Activated T-cell treated with anti-CD3 and anti-CD28 coated beads for 4 hours (primary cell): ENCODE data around the gene SLC22A23.

ENCODE experiments used
- DNase-seq: peaks from one replicate; pipeline ENCODE4 v3.0.0-alpha.2; 2020

Gene SLC22A23

GRCh38 chr6:3293271-3294155 lies 163.3 kb downstream of the SLC22A23 start:
- DNase-seq = no peak

DNA sequence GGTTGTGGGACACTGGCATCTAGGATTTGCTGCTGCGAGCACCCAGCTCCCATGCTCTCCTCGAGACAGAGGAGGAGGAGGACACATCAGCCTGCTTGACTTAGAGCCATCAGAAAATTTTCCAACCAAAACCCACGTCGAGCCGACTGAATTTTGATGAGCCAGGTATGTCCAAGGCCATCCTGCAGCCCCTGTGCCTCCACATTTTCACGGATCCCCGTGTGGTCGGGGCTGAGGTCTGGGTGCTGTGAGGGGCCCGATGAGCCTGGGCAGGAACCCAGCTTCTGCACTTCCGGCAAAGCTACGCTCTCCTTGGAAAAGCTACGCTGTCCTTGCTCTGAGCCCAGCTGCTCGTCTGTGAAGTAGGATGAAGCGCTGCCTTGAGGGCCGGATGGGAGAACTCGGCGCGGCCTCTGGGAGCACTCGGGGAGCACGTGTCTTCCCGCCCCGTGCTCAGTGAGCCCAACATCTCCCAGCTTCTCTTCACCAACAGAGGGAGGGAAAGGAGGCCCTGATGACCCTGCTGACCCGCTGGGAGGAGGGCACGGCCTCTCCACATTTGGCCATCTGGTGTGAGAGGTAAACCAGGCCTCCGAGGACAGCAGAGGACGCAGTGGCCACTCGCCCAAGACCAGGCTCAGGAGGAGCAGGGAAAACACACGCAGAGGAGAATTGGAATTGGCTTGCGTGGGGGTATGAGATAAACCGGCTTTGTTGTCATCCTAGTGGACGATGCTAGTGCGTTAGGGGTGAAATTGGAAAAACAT lies 164.2 kb downstream of the SLC22A23 start:
- no peak for DNase-seq

DNA sequence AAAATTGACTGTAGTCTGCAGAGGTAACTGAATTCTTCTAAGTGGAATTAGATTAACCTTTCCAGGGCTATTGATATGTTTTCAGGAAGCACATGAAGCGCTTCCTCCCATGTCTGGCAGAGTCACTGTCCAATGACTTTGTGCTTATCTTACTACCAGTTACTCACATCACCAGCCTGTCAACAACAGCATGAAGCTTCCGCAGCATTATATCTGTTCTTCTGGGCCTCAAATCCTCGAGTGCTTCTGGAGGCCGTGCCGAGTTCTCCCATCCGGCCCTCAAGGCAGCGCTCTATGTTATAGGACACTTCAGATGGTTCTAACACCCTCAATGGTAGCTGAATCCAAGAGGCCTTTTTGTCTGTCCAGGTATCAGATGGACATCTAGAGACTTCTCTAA lies 164.9 kb downstream of the SLC22A23 start:
- no peak for DNase-seq

GRCh38 chr6:3291346-3291745 lies 165.5 kb downstream of the SLC22A23 start:
- no peak for DNase-seq

GRCh38 chr6:3290931-3291211 lies 166.0 kb downstream of the SLC22A23 start:
- DNase-seq = no peak

DNA sequence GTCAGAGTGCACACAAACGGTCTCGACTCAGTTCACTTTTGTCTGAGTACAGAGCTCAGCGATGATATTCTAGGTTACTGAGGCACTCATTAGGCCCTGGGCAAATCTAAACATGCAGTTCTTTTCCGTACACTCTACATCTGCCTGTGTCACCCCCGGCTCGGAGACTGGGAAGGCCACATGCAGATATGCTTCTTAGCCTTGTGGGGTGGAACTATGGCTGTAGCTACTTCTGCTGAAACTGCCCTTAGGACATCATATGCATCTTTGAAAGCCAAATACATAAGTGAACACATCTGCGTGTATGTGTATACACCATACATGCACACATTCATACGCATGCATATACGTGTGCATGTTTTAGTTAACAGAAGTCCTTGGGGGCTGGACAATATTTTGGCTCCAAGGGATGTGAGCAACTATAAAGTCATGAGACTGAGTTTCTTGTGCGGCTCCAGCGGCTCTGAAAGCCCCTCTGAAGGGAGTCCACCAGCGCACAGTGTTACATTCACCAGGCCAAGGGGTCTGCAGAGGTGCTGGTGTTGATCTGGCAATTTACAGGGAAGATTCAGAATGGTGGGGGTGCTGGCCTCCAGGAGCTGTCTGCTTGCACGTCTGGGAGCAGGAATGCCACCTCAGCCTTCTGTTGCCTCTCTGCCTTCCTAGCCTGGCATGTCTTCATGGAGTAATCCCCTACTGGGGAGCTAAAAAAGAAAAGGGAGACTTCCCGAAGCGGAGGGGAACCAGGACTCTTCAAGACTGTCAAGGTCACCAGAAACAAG lies 166.5 kb downstream of the SLC22A23 start:
- DNase-seq = no peak

- no peak for DNase-seq
These were observed 167.2 kb downstream of the SLC22A23 start for GRCh38 chr6:3289664-3290055.

DNA sequence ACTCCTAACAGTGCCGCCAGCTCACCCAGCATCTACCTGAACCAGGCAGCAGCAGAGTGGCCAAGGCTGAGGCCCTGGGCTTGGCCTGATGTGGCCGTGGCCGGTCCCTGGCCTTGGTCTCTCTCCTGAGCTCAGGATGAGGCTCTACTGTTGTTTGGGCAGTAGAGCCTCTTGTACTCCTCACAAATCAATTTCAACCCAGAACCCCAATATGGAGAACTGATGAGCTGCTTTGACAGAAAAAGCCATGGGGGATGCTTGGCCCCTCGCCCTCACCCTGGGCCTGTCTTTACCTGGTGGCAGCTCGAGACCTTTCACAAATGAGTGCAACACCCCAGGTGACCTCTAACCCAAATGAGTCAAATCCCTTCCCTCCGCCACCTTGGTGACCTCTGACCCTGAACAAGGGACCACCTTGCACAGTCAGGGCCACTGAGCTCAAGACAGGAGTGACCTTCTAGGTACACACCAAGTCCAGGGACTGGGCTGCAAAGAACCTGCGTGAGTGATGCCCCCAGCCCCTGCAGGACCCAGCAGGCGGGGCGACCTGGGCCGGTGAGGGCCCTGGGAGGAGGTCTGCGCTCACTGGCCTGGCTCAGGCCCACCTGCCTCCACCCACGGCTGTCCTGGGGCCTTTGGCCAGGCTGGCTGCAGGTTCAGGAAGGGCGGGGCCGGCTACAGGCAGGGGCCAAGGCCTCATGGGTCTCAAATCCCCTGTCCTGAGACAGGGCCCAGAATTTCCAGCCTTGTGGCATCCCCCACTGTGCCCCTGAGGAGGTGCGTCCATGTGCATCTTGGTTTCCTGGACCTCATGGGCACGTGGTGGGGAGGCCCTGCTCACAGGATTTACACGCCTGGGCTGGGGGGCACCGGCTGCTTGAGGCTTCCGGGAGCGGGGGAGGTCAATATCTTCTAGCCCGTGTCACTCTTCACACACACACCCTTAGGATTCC lies 167.9 kb downstream of the SLC22A23 start:
- no peak for DNase-seq

DNA sequence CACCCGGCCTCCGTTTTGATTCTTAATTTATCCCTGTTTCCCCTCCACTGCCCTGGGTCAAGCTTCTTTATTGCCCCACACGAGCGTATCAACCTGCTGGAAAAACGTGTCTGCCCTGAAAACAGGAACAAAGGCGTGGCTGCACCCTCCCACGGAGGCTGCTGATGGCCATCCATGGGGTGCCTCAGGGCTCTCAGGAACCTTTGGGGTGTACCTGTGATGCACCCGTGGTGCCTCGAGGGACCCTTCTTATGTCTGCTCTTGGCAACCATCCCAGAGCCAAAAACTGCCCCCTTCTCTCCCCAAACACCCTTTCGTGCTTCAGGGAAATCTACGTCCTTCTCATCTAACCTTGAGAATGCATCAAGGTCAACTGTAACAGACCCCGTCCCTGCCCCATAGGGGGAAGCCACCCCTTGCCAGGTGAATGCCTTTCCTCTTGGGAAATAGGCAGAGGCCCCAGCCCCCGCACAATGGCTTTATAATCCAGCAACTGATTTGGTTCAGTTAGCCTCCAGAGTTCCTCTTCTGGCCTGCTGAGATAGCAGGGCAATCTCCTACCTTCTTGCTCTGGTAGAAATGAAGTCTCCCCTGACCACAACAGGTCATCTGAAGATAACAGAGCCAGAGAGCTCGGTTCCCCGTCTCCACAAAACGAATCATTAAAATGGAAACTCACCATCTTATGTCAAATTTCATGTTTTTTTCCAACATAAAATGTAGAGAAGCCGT lies 168.7 kb downstream of the SLC22A23 start:
- no peak for DNase-seq

GRCh38 chr6:3287308-3287707 lies 169.5 kb downstream of the SLC22A23 start:
- DNase-seq = no peak

DNA sequence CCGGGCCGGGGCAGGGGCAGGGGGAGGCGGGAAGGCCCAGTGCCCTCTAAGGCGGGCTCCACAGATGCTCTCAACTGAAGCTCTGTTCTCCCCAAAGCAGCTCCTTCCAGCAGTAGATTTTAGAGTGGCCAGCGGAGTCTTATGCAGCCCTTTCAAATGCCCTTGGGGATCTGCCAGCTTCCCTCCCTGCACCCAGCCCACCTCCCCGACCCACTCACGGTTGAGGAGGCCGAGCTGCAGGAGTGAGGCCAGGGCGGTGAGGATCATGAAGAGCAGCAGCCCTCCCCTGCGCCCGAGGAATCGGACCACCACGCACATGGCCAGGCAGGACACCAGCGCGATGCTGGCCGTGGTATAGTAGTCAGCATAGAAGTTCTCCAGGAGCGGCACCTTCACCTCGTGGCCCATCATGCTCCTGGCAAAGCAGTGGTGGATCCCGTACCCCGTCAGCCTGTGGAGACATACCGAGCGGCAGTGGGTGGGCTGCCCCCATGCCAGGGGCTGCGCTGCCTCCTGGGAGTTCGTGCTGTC lies 170.1 kb downstream of the SLC22A23 start:
- DNase-seq = no peak

DNA sequence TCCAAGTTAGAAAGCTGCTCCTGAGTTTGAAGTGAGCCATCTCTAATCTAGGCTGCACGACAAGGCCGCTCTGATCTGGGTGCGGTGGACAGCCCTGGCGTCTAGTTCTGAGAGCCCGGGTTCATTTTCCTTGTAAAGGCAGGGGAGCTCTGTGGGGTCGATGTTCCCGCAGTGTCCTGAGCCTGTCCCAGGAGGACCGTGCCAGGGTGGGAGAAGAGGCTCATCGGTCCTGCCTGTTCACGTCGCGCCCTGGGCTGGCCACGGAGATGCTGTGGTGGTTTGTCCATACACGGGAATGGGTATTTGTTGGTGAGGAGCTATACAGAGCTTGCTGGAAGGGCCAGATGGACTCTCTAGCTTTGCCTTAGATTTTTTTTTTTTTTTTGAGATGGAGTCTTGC lies 171.1 kb downstream of the SLC22A23 start:
- no peak for DNase-seq

DNA sequence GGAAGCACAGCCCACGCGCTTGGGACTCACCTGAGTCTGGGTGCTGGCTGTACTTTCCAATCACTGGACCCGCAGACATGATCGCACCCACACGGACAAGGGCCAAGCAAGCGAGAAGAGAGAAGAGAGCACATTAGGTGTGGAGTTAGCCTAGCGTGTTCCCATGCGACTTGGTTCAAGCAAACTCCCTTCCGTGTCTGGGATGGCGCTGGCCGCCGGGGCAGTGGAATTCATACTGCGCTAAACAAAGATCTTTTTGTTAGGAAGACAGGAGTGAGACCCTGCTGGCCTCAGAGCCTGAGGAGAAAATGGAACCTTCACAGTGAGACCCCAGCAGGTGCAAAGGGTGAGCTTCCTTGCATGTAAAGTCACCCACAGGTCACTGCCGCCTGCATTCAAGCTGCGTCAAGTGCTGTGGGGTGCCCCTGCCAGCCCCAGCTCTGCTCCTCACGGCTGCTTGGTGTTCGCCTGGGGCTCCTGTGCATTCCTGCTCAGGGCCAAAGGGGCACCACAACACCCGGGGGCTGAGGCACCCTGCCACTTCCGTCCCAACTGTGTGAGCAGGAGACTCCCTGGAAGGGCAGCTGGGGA lies 171.7 kb downstream of the SLC22A23 start:
- DNase-seq = no peak

GRCh38 chr6:3284436-3284876 lies 172.4 kb downstream of the SLC22A23 start:
- DNase-seq = no peak

DNA sequence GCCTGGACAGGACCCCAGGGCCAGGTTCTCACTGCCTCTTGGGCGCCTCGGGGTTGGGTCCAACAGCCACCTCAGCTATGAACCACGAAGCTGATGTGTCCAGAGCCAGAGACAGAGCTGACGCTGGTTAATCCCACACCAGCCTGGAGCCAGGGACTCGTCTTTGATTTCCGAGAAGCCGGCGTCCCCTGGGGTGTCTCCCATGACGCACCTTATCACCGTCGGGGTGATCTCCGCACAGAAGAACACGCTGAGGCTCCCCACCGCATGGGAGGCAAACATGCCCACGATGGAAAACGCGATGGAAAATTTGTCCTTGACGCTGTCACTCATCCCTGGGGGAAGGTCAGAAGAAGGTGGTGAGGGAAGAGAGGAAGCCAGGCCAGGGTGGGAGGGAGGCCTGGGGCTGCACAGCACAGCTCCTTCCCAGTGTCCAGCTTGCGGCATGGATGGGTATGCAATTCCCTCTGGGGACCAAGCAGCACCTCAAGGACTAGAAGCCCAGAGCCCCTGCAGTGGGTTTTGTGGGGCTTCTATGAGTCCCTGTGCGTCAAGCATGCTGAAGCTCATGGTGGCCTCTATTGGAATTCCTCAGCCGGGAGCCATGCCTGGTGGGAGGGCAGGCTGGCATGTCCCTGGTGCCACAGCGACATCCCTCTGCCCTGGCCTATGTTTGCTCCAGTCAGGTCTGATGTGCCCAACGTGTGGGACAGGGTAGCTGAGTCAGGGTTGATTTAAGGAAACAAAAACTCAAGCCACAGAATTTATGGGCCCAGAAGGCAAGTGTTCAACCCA lies 173.0 kb downstream of the SLC22A23 start:
- DNase-seq = no peak

- no peak for DNase-seq
These were observed 173.6 kb downstream of the SLC22A23 start for GRCh38 chr6:3283241-3283640.

GRCh38 chr6:3282476-3283236 lies 174.2 kb downstream of the SLC22A23 start:
- no peak for DNase-seq

DNA sequence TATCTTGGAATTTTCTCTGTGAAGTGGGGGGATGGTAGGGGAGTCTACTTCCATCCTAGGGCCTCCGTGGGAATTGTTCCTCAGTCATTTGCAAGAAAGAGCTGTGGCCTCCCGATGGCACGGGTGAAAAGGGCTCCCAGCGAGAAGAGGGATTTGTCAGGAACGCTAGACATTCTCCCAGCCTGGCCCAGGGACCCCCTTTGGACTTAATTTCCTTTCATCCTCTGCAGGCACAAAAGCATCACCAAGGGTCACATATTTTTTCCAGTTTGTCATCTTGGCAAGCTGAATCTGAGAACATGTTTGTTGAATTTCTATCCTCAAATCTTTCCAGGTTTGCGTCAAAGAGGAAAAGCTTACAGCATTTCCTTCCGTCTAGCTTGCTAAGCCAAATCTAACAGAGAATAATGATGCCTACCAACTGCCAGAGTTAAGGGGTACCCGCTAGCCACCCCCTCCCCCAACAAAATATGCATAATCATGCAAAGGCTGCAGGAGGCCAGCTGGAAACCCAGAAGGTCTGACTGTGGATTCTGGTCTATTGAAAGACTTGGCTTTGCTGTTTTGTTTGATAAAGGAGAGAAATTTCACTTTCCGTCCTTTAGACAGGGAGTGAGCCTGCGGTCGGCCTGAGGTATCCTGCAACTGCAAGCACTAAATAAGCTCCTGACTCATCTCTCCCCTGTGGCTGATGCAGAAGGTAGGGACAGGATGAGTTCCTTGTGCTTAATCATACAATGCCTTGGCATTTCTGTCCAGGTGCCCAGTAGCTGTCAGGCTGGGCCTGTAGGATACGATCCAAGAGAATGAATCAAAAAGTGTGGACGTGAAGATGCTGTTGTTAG lies 175.0 kb downstream of the SLC22A23 start:
- no peak for DNase-seq
